H1 (cell line): ENCODE results near the gene UPP1. TPM values are rescaled to one million over a fixed set of nuclear protein-coding genes. Genes with fewer than 3 reads are reported as not detected.

Experiments used
- GABPA ChIP-seq: IDR thresholded peaks from 2 replicates; pipeline ENCODE4 v1.6.1; 2011; ENCODE audit warnings: mild to moderate bottlenecking, low read length, moderate library complexity, borderline replicate concordance; ENCODE audit not compliant: insufficient read depth
- KDM5A ChIP-seq: fragments of 200-600 bp; IDR thresholded peaks from 2 replicates; pipeline ENCODE4 v1.7.1; 2012; ENCODE audit warnings: mild to moderate bottlenecking, low read length, inconsistent platforms, mixed read lengths
- MAFK ChIP-seq: IDR thresholded peaks from 2 replicates; pipeline ENCODE4 v1.6.1; 2012; ENCODE audit warnings: low read depth, mild to moderate bottlenecking, improper control_type of control experiment, low read length
- RAD21 ChIP-seq, 2 experiments: IDR thresholded peaks in 1 of 2; conservative IDR thresholded peaks in 1 of 2; 2 replicates each; pipeline ENCODE4 v1.6.1; 2011; ENCODE audit warnings: low read depth in 2 of 2, low read length in 2 of 2, improper control_type of control experiment in 1 of 2, inconsistent platforms in 1 of 2, mild to moderate bottlenecking in 1 of 2, moderate library complexity in 1 of 2
- RNF2 ChIP-seq: fragments of 200-900, 300-1000 bp; sonication (generic); IDR thresholded peaks from 2 replicates; pipeline ENCODE4 v1.7.1; 2016; ENCODE audit warnings: borderline replicate concordance, low read depth, mild to moderate bottlenecking, antibody characterized with exemption, low read length; ENCODE audit not compliant: poor library complexity, severe bottlenecking; ENCODE audit errors: missing control alignments
- SRF ChIP-seq: IDR thresholded peaks from 2 replicates; pipeline ENCODE4 v1.6.1; 2011; ENCODE audit warnings: mild to moderate bottlenecking, low read depth, low read length, moderate library complexity
- TBP ChIP-seq: IDR thresholded peaks from 2 replicates; pipeline ENCODE4 v1.6.1; 2011; ENCODE audit warnings: low read depth, low read length, improper control_type of control experiment
- TCF12 ChIP-seq: IDR thresholded peaks from 2 replicates; pipeline ENCODE4 v1.6.1; 2011; ENCODE audit warnings: low read depth, mild to moderate bottlenecking, low read length
- polyA plus RNA-seq, 7 experiments: library from polyadenylated mRNA; depleted of rRNA in 3 of 7; stranded (reverse) in 5 of 7; unstranded in 2 of 7; fragments of >200 nt in 5 of 7; fragments of 200-250 nt in 2 of 7; gene quantifications; 1 replicate in 5 of 7; 2 replicates in 1 of 7; 4 replicates in 1 of 7; pipeline versions ENCODE4 v1.2.1 to v1.2.3, GENCODE V29; 2011 to 2013; ENCODE audit warnings: missing spikeins in 2 of 7, mixed read lengths in 2 of 7
- total RNA-seq: library from RNA; stranded (reverse); fragmentation: NEBNext Ultra II Directional; extraction: Animal tissue kit (Norgen Biotek cat#: 25700); gene quantifications from 2 replicates; pipeline ENCODE4 v1.2.1, GENCODE V29; 2021
- TF ChIP-seq, protein P1 (sequence below), 3 experiments: IDR thresholded peaks; 1 replicate in 2 of 3; 2 replicates in 1 of 3; pipeline versions ENCODE4 v1.5.1 to v1.6.1; 2011; ENCODE audit warnings: low read length in 3 of 3, mild to moderate bottlenecking in 3 of 3, inconsistent platforms in 2 of 3, low read depth in 1 of 3, moderate library complexity in 1 of 3; ENCODE audit not compliant: insufficient read depth in 1 of 3; ENCODE audit errors: control extremely low read depth in 1 of 3
- TF ChIP-seq, protein P2 (sequence below): IDR thresholded peaks from 2 replicates; pipeline ENCODE4 v1.6.1; 2011; ENCODE audit warnings: low read length, improper control_type of control experiment

Gene UPP1
- total and polyA plus RNA-seq, 2 of the 8 experiments (the other 6 are each of a cell fraction or from before 2014, with no cell fraction given), result 40.7 to 46.2 TPM

DNA sequence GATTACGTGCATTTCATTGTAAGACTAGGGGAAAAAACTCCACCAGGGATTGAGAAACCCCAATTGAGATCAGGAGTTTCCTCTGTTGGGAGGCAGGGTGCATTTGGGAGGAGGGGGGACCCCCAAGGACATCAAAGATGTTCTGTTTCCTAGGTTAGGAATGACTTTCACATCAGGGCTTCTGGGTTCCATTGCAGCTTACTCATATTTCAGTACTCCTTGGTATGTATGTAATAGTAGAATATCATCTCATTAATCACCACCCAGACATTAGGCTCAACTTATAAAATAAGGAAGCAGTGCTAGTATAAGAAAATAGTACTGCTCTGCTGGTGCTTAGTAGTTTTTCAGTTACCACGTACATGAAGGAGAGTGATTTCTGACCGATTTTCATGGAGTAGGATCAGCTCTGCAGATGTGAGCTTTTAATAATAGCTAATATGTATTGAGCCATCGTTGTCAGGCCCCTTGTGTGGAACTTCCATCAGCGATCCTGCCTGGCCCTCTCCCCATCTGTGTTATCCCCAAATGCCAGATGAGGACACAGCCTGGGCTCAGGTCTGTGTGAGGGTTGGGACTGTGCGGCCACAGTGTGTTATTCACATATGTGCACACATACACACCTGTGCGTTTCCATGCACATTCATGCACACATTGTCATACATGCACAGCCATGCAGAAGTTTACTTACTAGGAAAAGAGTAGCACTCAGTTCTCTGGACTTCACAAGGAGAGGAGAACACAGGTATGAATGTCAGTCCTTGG lies 23.5 kb downstream of the UPP1 start (continued):
- TF ChIP-seq, protein P1, sequence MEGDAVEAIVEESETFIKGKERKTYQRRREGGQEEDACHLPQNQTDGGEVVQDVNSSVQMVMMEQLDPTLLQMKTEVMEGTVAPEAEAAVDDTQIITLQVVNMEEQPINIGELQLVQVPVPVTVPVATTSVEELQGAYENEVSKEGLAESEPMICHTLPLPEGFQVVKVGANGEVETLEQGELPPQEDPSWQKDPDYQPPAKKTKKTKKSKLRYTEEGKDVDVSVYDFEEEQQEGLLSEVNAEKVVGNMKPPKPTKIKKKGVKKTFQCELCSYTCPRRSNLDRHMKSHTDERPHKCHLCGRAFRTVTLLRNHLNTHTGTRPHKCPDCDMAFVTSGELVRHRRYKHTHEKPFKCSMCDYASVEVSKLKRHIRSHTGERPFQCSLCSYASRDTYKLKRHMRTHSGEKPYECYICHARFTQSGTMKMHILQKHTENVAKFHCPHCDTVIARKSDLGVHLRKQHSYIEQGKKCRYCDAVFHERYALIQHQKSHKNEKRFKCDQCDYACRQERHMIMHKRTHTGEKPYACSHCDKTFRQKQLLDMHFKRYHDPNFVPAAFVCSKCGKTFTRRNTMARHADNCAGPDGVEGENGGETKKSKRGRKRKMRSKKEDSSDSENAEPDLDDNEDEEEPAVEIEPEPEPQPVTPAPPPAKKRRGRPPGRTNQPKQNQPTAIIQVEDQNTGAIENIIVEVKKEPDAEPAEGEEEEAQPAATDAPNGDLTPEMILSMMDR (IDR thresholded peaks at IDR 0.05; ENCODE audit: control extremely low read depth in 1 of 3, insufficient read depth in 1 of 3, low read depth in 1 of 3, low read length in 3 of 3), result no peak
- TF ChIP-seq GABPA (no peak), MAFK (no peak), SRF (no peak), TCF12 (no peak), RAD21 (IDR thresholded peaks at IDR 0.05 in 1 of 2, conservative IDR thresholded peaks at IDR 0.05 in 1 of 2; ENCODE audit: low read depth in 2 of 2, low read length in 2 of 2) (no peak), RNF2 (no peak), TBP (no peak), KDM5A (no peak)
- TF ChIP-seq, protein P2, sequence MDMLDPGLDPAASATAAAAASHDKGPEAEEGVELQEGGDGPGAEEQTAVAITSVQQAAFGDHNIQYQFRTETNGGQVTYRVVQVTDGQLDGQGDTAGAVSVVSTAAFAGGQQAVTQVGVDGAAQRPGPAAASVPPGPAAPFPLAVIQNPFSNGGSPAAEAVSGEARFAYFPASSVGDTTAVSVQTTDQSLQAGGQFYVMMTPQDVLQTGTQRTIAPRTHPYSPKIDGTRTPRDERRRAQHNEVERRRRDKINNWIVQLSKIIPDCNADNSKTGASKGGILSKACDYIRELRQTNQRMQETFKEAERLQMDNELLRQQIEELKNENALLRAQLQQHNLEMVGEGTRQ, result no peak
